HL-60 (cell line): Measurements from ENCODE around the gene RPS4Y1.

Experiments
- DNase-seq, 2 experiments: peaks; one replicate each; pipeline ENCODE4 v3.0.0-alpha.2; 2010 to 2020; ENCODE audit warnings: low read depth in 1 of 2, low spot score in 1 of 2
- H3K27ac ChIP-seq: fragments of 250-450 bp; sonication (Bioruptor Pico); replicated peaks from 2 replicates; pipeline ENCODE4 v1.5.1; 2020; ENCODE audit warnings: mild to moderate bottlenecking, moderate library complexity
- H3K27me3 ChIP-seq: fragments of 250-450 bp; sonication (Bioruptor Pico); 2 replicates; pipeline ENCODE4 v1.5.1; 2021; ENCODE audit warnings: mild to moderate bottlenecking, moderate library complexity; ENCODE audit not compliant: insufficient read depth, poor library complexity, severe bottlenecking
- H3K4me3 ChIP-seq: replicated peaks from 2 replicates; pipeline ENCODE4 v1.5.1; 2011; ENCODE audit warnings: mild to moderate bottlenecking, control low read depth, low read length; ENCODE audit not compliant: insufficient read depth
- CTCF ChIP-seq: IDR thresholded peaks from one replicate; pipeline ENCODE4 v1.5.1; 2011; ENCODE audit warnings: low read length, control low read depth, inconsistent platforms; ENCODE audit not compliant: insufficient read depth
- GABPA ChIP-seq: IDR thresholded peaks from 2 replicates; pipeline ENCODE4 v1.6.1; 2012; ENCODE audit warnings: low read depth
- POLR2AphosphoS5 ChIP-seq: IDR thresholded peaks from 2 replicates; pipeline ENCODE4 v1.6.1; 2012; ENCODE audit warnings: low read depth
- REST ChIP-seq: IDR thresholded peaks from 2 replicates; pipeline ENCODE4 v1.6.1; 2012; ENCODE audit warnings: low read depth; ENCODE audit not compliant: insufficient replicate concordance
- SPI1 ChIP-seq: IDR thresholded peaks from 2 replicates; pipeline ENCODE4 v1.6.1; 2012; ENCODE audit warnings: low read depth, mild to moderate bottlenecking, borderline replicate concordance

The RPS4Y1 gene

GRCh38 chrY:2848384-2848783 is 7.0 kb downstream of the RPS4Y1 start:
- H3K27me3 ChIP-seq, result no peaks in the 10 kb centered on the region
- DNase-seq, result no peak
- no peak overlapping the region for H3K4me3 ChIP-seq
- no peak overlapping the region for H3K27ac ChIP-seq
- TF ChIP-seq GABPA, result no peak
- no peak for TF ChIP-seq CTCF
- no peak for TF ChIP-seq SPI1
- no peak for TF ChIP-seq POLR2AphosphoS5
- no peak for TF ChIP-seq REST

GRCh38 chrY:2849368-2849767 is 8.0 kb downstream of the RPS4Y1 start:
- no peak for DNase-seq
- Histone ChIP-seq H3K4me3 (no peak overlapping the region), H3K27ac (no peak overlapping the region), H3K27me3 (no peaks in the 10 kb centered on the region)
- TF ChIP-seq POLR2AphosphoS5 (no peak), REST (no peak), GABPA (no peak), SPI1 (no peak), CTCF (no peak)

GRCh38 chrY:2854145-2854774 is 12.9 kb downstream of the RPS4Y1 start:
- Histone ChIP-seq H3K27me3 (no peaks in the 10 kb centered on the region), H3K27ac (no peak overlapping the region), H3K4me3 (no peak overlapping the region)
- TF ChIP-seq CTCF, result no peak
- no peak for TF ChIP-seq GABPA
- TF ChIP-seq POLR2AphosphoS5, result no peak
- no peak for TF ChIP-seq SPI1
- no peak for TF ChIP-seq REST
- DNase-seq, result no peak
